ENCODE data around the gene ABCG2.
"Not testable (repeated sequence)": the region's sequence is repeated elsewhere in the genome, so short reads cannot be mapped to it uniquely, and the experiment has no call there.

The ABCG2 gene

DNA sequence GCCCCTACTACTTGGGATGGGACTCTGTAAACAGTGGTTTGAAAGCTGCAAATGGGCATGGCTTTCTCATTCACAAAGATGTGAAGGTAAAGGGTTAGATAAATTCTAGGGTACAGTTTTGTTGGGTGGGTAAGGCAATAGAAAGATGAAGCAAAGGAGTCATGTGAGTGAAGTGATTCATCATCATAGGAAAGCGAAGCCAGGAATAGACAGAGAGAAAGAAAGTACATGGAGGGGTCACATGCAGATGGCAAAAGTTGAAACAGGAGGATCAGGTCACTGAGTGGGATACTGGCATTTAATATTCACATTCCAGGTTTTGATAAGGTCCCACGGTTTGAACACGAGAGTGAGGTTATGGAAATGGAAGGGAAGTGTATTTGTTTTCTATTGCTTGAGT lies 8.2 kb upstream of the ABCG2 start:
- no peak for DNase-seq (ENCODE audit: low spot score)

DNA sequence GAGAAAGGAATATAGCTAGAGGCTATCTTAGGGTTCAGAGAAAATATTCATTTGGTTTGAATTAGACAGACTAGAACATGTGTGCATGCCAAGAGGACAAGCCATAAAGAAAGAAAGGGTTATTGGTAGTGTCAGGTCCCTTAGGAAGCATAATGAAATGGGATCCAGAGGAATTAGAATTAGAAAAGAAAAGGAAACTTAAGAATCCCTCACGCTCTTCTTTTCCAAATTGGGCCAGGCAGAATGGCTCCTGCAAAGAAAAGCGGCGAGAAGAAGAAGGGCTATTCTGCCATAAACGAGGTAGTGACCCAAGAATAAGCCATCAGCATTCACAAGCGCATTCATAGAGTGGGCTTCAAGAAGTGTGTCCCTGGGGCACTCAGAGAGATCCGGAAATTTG lies 4.9 kb upstream of the ABCG2 start:
- no peak for DNase-seq (ENCODE audit: low spot score)

DNA sequence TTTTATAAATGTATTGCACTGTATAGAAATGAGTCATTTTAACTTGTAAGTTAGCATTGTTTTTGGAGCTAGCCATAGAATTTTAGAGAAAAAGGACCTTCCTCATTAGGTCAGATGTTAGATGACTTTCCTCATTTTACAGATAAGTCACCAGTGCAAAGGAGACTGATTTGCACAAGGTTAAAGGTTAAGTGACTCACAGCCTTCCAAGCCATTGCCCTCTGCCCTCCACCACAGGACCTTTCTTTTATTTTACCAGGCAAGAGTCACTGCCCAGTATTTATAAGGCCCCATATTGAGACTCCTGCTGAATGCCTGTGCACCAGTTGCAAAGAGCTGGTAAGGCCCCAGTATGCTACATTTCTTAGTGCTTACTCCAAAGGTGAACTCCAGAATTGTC lies 4.2 kb upstream of the ABCG2 start:
- no peak for DNase-seq (ENCODE audit: low spot score)

DNA sequence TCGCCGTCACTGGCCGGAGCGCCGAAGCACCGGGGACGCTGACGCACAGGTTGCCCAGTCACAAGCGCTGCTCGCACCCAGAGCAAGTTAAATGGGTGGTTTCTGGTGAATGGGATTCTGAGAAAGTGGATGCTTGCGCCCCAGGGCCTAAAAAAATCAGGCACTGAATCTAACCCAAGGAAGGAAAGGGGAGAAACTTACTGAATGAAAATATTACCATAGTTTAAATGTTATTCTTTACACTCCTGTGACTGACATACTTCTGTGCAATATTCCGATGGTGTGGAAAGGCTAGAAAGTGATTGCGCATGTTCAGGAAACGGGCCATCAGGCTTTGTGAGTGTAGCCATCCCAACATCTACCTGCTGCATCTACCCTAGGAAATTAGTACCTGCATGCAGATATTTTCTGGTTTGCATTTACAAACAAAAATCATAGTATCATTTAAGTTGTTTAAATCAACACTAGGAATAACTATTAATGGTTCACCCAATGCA lies 838 bp upstream of the ABCG2 start:
- DNase-seq (ENCODE audit: low spot score), result peak; percentile 18

DNA sequence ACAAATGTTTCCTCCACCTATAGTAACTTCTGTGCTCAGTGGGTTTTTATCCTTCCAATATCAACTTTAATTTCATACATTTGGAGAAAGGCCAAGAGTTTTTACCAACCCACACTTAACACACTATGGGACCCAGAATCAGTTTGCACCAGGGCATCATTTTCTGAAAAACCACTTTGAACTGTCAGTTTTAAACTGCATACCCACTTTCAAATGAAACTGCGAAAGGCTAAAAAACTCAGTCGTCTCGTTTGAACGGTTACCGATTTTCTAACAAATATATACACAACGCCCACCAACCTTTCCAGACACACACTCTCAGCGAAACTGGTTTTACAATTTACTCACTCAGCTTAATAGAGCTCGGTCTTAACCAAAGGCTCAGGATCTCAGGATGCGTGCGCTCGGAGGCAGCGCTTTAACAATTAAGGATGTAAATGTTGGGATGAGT lies 376 bp downstream of the ABCG2 start:
- no peak for DNase-seq (ENCODE audit: low spot score)

DNA sequence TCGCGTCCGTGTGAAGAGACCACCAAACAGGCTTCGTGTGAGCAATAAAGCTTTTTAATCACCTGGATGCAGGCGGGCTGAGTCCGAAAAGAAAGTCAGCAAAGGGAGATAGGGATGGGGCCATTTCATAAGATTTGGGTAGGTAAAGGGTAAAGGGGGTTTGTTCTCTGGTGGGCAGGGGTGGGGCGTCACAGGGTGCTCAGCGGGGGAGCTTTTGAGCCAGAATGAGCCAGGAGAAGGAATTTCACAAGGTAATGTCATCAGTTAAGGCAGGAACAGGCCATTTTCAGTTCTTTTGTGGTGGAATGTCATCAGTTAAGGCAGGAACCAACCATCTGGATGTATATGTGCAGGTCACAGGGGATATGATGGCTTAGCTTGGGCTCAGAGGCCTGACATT lies 6.1 kb downstream of the ABCG2 start:
- DNase-seq (ENCODE audit: low spot score), result not testable (repeated sequence)

DNA sequence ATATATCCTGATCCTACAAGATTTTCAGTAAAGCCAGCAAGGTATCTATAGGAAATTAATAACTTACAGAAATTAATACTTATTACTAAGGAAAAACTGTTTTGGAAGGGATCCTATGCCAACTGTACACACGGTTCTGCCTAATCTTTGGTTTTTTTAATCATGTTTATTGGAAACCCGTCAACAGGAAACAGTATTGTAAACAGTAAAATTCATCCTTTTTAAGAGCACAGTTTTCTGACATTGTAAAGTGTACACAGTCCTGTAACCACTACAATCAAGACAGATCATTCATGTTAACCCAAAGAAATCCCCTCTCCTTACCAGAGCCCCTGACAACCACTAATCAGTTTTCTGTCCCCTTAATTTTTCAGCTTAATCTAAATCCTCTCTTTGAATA lies 9.9 kb downstream of the ABCG2 start:
- no peak for DNase-seq (ENCODE audit: low spot score)

DNA sequence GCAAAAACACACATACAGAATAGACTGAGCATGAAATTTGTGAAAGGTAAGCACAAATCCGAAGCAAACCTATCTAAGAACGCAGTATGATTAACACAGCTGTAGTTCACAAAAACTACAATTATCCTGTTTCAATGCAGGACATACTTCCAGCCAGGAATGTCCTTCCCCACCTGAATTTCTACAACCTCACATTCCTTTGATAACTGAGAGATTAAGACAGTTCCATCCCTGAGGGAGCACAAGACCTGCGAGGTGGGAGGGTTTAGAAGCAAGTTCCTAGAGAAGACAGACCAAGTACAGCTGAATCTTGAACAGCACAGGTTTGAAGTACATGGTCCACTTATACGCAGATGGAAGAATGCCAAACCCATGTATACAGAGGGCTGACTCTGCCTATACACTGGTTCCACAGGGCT lies 10.6 kb downstream of the ABCG2 start:
- no peak for DNase-seq (ENCODE audit: low spot score)

DNA sequence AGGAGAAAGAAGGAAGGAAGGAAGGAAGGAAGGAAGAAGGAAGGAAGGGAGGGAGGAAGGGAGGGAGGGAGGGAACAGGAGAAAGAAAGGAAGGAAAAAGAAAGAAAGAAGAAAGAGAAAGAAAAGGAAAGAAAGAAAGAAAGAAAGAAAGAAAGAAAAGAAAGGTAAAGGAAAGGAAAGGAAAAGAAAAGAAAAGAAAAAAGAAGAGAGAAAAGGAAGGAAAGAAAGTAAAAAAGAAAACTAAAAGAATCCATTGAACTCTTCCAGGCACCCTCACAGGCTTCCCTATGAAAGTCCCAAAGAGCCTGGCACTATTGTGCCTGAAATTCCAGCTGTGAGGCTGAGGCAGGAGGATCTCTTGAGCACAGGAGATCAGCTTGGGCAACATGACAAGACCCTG lies 11.5 kb downstream of the ABCG2 start:
- DNase-seq (ENCODE audit: low spot score), result no peak

DNA sequence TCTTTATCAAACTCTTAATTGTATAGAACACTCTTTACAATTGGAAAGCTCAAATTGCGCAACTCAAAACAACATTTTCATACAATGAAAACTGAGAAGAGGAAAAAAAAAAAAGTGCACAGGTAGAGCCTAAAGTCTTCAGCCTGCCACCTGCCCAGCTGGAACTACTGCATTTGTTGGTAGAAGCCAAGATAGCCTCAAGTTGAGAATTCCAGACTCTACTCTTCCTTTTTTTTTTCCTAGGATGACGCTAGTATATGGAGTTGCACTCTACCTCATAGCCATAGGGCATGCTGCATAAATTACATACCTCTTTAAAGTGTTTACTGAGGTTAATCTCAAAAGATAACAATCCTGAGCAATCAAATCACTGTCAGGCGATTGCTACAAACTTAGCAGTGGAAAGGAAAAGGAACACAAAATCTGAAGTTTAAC lies 13.6 kb downstream of the ABCG2 start:
- no peak for DNase-seq (ENCODE audit: low spot score)

DNA sequence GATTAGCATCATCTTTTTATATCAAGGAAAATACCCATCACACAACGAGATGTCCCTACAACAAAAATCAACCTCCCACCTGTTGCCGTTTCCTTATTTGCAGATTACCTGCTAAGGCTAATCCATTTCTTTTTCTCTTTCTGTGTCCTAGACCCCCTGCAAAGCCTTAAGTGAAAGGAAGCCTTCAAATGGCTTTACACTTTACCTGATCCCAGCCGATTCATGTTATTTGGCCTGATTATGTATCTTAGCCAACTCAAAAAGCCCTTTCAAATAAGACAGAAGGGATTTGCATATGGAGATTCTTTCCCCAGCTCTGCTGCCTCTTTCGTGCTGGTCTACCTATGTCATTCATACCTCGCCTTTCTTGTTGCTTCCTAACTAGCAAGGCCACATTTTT lies 14.4 kb downstream of the ABCG2 start:
- no peak for DNase-seq (ENCODE audit: low spot score)

DNA sequence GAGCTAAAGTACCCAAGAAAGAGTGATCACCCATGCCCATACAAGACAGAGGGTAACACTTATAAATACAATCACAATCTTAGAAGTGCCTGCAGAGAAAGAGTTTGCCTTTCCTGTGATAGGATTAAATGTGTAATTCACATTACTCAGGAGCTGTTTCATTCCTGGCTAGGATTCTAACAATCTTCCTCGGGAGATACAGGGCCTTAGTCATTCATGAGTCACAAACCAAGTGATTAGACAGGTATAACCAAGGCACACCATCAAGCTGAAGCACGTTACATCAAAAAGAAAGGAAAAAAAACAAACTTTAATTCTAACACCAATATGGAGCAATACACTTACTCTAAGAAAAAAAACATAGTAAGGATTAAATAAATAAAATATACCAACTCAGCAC lies 14.9 kb downstream of the ABCG2 start:
- DNase-seq (ENCODE audit: low spot score), result no peak

DNA sequence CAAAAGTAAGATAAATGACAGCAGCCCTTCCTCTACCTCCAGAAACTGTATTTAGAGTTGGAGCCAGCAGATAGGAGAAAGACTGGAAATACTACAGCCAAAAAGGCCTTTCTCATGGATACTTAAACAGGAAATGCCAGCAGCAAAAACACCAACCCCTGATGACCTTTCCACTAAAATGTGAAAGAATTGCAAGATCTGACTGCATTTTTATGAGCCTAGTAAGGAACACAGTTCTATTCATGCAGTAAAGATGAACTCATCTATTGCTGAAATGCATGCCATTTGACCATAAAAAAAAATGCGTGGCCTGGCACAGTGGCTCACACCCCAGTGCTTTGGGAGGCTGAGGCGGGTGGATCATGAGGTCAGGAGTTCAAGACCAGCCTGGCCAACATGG lies 19.9 kb downstream of the ABCG2 start:
- peak; percentile 48 for DNase-seq (ENCODE audit: low spot score)

DNA sequence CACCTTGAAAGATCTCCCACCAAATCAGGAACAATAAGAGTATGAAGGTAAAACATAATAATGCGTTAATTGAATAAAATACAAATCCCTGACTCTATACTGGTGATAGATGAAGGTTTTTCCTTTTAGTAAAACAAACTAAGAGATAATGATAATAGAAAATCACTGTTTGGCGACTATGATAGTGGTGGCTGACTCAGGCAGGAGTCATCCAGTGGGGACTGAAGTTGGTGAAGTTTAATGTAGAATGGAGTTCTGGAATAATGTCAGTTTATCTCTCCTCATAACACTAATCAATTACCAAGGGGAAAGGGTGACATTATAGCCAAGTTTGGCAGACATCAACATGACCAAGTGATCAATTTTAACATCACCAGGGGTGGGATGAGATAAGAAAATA lies 21.3 kb downstream of the ABCG2 start:
- peak; percentile 35 for DNase-seq (ENCODE audit: low spot score)

DNA sequence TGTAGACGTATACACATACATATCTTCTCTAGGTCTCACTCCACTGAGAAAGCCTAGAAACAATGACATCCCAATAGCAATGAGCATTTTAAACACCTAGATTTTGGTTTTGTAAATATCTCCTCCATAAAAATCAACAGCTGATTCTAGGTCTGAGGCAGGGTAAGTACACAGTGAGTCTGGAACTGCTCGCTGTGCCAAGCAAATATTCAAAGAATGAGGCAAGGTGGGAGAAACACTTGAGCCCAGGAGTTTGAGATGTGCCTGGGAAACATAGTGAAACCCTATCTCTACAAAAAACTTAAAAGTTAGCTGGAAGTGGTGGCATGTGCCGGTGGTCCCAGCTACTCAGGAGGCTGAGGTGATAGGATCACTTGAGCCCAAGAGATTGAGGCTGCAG lies 22.2 kb downstream of the ABCG2 start:
- DNase-seq (ENCODE audit: low spot score), result no peak

DNA sequence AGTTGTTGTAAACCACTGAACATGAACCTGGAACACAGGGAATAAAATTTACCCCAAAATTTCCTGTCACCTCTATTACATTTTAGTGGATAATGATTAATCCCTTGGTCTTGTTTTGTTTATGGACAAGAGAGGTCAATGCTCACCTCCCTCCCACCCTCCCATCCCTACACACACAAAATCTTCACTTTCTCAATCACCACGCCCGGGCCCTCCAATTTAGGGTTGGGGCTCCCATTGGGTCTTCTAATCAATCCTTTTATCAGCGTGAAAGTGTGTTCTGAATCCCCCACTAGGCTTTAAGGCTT lies 23.1 kb downstream of the ABCG2 start:
- no peak for DNase-seq (ENCODE audit: low spot score)

DNA sequence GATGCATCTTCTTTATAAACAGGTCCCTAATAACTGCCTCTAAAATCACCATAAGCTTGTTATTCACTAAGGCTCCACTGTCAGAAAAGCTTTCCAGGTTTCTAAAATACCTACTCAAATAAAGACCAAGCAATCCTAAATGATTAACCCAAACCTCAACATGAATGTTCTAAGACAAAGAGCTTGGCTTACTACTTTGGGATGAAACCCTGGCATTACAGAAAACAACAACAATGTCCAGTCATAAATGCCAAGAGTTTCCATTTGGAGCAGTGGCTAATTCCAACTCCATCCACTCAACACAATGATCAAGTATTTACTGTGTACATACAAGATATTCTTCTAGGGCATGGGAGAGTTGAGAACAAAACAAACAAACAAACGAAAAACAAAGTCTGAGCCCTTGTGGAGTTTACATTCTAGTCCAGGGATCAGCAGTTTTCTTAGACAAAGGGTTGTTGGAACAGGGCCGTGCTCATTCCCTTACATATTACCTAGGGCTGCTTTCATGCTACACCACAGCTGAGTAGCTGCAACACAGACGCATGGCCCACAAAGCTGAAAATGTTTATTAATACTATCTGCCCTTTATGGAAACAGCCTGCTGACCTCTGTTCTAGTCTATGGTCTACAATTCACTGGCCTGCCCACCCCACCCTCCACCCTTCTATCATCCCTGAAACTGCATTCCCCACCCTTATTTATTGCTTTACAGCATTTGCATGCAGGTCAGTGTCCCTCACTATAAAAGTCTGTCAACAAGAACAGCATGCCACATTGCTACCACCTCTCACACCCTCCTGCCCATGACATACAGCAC lies 23.7 kb downstream of the ABCG2 start:
- no peak for DNase-seq (ENCODE audit: low spot score)

DNA sequence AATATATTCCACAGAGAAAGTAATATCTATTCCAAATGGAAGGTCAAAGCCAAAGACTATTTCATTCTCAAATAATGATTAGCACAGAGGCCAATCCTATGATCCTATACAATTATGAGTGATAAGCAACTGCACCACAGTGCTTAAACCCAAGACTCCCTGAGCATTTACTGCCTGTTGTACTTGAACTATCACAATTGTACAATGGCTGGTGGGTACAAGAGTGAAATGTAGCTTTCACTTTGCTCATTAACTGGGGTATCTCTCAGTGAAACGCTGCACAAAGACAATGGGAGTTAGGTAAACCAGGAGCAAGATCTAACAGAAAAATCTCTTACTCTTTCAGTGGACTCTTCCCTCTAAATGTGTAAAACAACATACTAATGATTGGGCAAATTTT lies 24.3 kb downstream of the ABCG2 start:
- DNase-seq (ENCODE audit: low spot score), result no peak

DNA sequence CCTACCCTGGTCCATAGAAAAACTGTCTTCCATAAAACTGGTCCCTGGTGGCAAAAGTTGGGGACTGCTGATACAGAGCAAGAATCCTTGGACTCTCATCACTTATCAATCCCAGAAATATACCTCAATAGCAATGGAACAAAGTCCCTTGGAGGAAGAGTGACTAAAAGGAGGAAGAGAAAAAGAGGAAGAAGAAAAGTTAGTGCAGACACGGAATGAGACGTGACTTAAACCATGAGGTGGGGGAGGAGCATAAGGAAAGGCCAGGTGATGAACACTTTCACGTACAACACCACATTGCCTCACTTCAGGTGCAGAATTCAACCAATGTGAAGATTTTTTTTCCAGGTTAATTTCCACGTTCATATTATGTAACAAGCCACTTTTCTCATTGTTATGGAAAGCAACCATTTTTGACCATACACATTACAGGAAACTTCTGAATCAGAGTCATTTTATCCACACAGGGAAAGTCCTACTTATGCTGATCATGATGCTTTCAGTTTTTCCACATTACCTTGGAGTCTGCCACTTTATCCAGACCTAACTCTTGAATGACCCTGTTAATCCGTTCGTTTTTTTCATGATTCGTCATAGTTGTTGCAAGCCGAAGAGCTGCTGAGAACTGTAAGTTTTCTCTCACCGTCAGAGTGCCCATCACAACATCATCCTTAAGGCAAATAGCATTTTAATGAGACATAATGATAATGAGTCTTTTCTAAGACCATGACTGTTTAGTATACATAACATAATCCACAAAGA lies 27.7 kb downstream of the ABCG2 start:
- DNase-seq (ENCODE audit: low spot score), result no peak

DNA sequence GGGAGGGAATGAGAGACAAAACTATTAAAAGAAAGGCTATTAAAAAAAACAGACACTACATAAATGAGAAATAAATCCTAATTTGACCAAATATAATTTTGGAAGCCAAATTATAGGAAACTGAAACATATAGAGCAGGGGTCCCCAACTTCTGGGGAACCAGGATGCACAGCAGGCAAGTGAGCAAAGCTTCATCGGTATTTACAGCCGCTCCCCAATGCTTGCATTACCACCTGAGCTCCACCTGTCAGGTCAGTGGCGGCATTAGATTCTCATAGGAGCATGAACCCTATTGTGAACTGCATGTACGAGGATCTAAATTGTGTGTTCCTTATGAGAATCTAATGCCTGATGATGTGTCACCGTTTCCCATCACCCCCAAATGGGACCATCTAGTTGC lies 28.4 kb downstream of the ABCG2 start:
- no peak for DNase-seq (ENCODE audit: low spot score)

DNA sequence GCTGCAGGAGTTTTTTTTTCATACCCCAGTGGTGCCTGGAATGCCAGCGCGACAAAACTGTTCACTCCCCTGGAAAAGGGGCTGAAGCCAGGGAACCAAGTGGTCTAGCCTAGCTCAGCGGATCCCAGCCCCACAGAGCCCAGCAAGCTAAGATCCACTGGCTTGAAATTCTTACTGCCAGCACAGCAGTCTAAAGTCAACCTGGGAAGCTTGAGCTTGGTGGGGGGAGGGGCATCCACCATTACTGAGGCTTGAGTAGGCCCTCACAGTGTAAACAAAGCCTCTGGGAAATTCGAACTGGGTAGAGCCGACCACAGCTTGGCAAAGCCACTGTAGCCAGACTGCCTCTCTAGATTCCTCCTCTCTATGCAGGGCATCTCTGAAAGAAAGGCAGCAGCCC lies 36.2 kb downstream of the ABCG2 start:
- DNase-seq (ENCODE audit: low spot score), result not testable (repeated sequence)

DNA sequence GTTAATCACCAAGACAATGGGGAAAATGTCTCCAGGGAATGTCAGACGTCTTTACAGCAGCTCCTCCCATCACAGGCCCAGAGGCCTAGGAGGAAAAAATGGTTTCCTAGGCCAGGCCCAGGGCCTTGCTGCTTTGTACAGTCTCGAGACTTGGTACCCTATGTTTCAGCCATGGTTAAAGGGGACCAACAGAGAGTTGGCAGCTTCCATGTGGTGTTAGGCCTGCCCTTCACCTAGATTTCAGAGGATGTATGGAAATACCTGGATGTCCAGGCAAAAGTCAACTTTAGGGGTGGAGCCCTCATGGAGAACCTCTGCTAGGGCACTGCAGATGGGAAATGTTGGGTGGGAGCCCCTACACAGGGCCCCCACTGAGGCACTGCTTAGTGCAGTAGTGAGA lies 38.5 kb downstream of the ABCG2 start:
- no peak for DNase-seq (ENCODE audit: low spot score)

DNA sequence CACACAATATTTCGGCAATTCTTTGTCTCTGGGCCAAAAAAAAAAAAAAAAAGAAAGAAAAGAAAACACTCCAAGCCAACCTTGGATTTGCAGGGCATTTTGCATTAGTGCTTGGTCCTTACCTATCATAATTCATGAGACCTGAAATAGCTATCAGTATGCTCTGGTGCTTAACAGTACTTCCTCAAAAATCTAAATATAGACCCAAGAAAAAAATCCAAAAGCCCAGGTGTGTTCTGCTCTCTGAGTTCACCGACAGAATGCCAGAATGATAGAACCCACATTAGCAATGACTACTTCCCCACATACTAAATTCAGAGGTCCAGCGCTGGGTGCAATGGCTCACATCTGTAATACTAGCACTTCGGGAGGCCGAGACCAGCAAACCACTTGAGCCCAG lies 42.9 kb downstream of the ABCG2 start:
- no peak for DNase-seq (ENCODE audit: low spot score)

DNA sequence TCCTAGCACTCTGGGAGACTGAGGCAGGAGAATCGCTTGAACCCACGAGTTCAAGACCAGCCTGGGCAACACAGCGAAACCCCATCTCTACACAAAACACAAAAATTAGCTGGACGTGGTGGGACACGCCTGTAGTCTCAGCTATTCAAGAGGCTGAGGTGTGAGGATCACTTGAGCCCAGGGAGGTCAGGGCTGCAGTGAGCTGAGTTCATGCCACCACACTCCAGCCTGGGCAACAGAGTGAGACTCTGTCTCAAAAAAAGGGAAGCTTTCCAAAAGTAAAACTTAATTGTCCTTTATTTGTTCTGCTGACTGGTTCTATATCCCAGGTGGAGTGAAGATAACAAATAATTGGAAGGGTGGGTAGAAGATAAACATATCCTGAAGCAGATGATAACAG lies 45.6 kb downstream of the ABCG2 start:
- DNase-seq (ENCODE audit: low spot score), result no peak
